ENCODE results near the gene THBS1.

The THBS1 gene

GRCh38 chr15:39638041-39638440 is 57.2 kb downstream of the THBS1 start:
- DNase-seq (ENCODE audit: low read depth in 2 of 2), result no peak

DNA sequence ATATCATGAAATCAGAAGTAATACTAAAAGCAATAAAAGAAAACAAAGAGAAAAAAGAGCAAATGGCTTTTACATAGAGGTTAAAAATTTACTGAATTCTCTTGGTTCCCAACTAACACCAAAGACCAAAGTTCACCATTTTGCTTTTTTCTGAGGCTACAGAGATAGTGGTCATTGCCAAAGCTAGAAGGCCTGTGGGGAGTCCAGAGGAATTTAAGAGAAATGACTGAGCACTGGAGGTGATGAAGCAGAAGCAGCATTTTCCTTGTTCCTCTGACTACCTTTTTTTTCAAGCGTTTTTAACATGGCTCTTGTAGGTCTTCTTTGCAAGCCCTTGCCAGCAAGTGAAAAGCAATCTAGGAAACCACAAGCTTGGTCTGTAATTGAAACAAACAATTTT is 58.2 kb downstream of the THBS1 start:
- no peak for DNase-seq (ENCODE audit: low read depth in 2 of 2)

DNA sequence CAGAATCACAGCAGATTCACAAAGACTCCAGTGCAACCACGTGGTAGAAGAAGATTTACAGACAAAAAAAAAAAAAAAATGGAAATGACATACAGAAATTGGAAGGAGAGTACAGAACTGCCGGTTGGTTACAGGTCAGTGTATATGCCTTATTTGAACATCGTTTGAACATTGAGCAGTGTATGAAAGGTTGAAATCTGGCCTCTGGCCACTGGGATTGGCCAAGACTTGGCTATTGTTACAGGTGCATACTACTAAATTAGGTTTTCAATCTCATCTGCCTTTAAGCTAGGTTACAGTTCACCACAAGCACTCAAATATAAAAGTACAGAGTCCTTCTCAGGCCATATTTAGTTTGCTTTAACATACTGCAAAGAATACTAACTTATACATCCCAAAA is 59.8 kb downstream of the THBS1 start:
- no peak for DNase-seq (ENCODE audit: low read depth in 2 of 2)

- no peak for DNase-seq (ENCODE audit: low read depth in 2 of 2)
These were observed 60.5 kb downstream of the THBS1 start for GRCh38 chr15:39641191-39641889.

DNA sequence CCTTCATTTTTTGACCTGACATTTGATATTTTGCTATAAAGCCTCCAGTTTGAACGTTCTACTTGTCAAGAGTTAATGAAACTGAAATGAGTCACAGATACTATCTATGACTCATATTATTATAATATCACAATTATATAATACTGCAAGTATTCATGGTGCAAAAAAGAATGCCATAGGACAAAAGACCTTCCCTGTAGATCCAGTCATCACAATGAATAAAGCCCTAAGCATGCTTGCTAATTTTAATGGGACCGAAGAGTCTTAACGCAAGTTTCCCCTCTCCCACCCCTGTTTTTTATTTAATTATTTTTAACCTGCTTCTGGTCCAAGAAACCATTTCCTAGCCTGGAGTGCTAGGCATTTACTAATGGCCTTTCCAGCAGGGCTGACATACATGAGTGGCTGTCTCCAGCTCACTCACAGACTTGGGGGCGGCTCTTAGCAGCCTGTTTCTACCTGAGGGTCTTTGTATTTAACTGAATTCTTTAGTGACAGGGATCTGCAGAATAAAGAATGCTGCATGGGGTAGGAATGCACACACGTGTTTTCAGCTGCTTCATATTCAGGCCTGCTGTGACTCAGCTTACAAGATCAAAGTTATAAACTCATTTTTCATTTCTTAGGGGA is 61.2 kb downstream of the THBS1 start:
- no peak for DNase-seq (ENCODE audit: low read depth in 2 of 2)

DNA sequence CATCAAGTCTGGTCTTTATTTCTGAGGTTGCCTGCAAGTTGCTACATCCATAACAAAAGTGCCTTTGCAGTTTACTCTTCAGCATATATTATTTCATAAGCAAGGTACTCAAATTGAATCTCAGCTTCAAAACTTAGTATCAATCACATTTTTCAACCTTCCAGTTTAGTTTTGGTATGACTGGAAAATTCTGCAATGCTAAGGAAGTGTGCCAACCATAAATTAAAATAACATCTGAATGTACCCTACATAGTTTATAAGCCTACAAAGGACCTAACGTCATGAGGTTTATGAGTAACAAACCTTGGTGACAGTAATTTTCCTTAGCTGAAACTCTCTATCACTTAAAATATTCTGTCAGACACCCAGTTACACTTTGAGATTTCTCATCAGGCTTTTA is 62.8 kb downstream of the THBS1 start:
- DNase-seq (ENCODE audit: low read depth in 2 of 2), result no peak

- DNase-seq (ENCODE audit: low read depth in 2 of 2), result no peak
These were observed 63.3 kb downstream of the THBS1 start for GRCh38 chr15:39644136-39644535.

GRCh38 chr15:39645138-39645975 is 64.5 kb downstream of the THBS1 start:
- no peak for DNase-seq (ENCODE audit: low read depth in 2 of 2)

- no peak for DNase-seq (ENCODE audit: low read depth in 2 of 2)
These were observed 65.0 kb downstream of the THBS1 start for GRCh38 chr15:39645976-39646257.

GRCh38 chr15:39646425-39646824 is 65.5 kb downstream of the THBS1 start:
- no peak for DNase-seq (ENCODE audit: low read depth in 2 of 2)

All from activated CD4-positive, alpha-beta T cell treated with anti-CD3 and anti-CD28 coated beads for 24 hours (primary cell).